H7 (cell line): ENCODE results near the gene RHBDF2. TPM values are rescaled to one million over a fixed set of nuclear protein-coding genes. Genes with fewer than 3 reads are reported as not detected.
A peak's percentile ranks its signal among the peaks of the same experiment; 100 is the strongest.

ENCODE experiments used
- DNase-seq: peaks from one replicate; pipeline ENCODE4 v3.0.0; 2012
- H3K27me3 ChIP-seq: 2 replicates; pipeline ENCODE4 v1.6.0; 2011; ENCODE audit warnings: mild to moderate bottlenecking, low read length; ENCODE audit not compliant: control insufficient read depth, insufficient read depth
- H3K36me3 ChIP-seq: replicated peaks from 2 replicates; pipeline ENCODE4 v1.5.1; 2011; ENCODE audit warnings: low read length; ENCODE audit not compliant: control insufficient read depth, insufficient read depth
- H3K4me3 ChIP-seq: 2 replicates; pipeline ENCODE4 v1.5.1; 2011; ENCODE audit warnings: low read depth, mild to moderate bottlenecking, control low read depth, low read length, moderate library complexity; ENCODE audit not compliant: insufficient read depth
- total RNA-seq: library from RNA; depleted of rRNA; stranded (reverse); fragments of >200 nt; shearing (Covaris generic); gene quantifications from 2 replicates; pipeline ENCODE4 v1.2.3, GENCODE V29; 2014; rRNA removed

Gene RHBDF2
- total RNA-seq, 1 experiment from 2014 or later, result 23.0 TPM

DNA sequence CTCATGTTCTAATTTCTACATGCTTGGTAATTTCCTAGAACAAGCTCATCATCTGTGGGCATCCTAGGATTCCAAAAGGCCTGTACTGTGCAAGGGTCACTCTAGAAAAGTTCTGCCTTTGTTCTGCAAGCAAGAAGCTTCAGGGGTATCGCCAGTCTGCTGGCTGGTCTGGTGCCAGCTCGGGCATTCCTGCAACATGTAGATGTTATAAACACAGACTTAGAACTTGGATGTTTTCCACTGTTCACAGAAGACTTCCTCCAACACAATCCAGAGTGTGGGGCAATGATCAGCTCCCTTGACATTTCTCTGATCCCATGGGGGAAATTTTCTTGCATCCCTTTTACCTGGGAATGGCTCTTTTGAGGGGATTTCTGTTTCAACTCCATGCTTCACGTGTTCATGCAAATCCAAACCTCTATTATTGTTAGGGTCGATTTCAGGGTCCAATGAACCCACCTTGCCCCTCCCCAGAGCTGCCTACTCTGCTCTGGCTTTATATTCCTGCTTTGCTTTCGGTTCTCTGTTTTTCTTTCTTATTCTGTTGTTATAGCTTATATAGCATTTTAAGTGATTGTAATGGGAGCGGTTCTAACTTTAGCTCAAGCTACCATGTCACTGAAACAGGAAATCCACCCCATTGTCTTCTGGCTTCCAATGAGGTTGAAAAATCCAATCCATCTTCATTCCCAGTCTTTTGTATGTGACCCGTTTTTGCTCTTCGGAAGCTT is 73.6 kb downstream of the RHBDF2 start:
- no peak overlapping the region for H3K4me3 ChIP-seq
- H3K27me3 ChIP-seq, result no peaks in the 10 kb centered on the region
- H3K36me3 ChIP-seq, result no peaks in the 10 kb centered on the region
- no peak for DNase-seq

DNA sequence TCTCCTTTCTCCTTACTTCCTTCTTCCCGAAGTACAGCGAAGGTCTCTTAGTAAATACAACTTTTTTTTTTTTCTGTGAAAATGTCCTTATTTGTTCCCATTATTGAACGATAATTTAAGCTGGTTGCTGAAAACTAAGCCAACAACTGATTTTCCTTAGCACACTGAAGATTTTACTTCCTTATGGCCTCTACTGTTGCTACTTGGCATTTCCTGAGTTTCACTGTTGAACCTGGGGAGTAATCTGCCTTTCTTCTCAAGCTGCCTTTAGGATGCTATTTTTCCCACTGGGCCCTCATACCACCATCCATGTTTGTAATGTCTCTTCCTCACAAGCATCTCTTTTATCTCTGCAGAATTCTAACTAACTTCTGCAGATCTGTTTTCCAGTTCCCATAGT is 74.4 kb downstream of the RHBDF2 start:
- H3K36me3 ChIP-seq, result no peaks in the 10 kb centered on the region
- no peak for DNase-seq
- no peaks in the 10 kb centered on the region for H3K27me3 ChIP-seq
- no peak overlapping the region for H3K4me3 ChIP-seq

DNA sequence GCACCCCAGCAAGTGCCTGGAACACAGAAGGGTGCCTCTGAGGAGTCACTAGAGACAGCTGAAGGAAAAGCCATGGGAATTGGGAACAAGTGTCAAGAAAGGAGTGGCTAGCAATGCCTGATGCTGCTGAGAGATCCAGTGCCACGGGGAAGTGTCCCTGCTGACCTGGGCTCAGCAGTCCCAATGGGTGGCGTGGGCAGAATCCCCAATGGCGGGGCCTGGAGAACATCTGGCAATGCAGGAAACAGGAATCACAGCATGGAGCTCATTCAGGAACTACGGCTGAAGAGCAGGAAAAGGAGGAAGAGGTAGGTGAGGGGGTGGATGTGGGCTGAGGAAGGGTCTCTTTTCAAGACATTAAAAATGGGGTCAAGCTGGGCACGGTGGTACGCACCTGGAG is 78.4 kb downstream of the RHBDF2 start:
- no peaks in the 10 kb centered on the region for H3K27me3 ChIP-seq
- H3K36me3 ChIP-seq, result no peaks in the 10 kb centered on the region
- no peak for DNase-seq
- H3K4me3 ChIP-seq, result no peak overlapping the region

GRCh38 chr17:76422406-76422805 is 78.8 kb downstream of the RHBDF2 start:
- no peaks in the 10 kb centered on the region for H3K27me3 ChIP-seq
- H3K4me3 ChIP-seq, result no peak overlapping the region
- no peak for DNase-seq

DNA sequence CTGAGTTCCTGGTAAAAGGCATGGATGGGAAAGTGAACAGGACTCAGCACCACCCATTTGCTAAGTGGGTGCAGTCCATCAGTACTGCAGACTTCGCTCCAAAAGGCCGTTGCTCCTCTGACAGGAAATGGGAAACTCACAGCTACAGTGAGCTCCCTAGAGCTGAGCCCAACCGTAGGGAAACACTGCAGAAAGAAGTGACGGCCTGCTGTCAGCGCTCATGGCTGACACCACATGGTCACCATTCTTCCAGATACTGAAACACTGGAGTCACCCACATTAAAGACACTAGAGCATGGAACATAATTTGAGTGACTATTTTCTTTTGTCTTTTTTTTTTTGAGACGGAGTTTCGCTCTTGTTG is 80.2 kb downstream of the RHBDF2 start:
- peak; percentile 60 for DNase-seq

More at GRCh38 chr17:76422406-76422805, 78.8 kb downstream of the RHBDF2 start:
- H3K36me3 ChIP-seq, result peaks cover 1% of the 10 kb centered on the region; the same call in 1 of the 2 replicates

More for the DNA sequence above, 80.2 kb downstream of the RHBDF2 start:
- peaks cover 1% of the 10 kb centered on the region; the same call in 1 of the 2 replicates for H3K36me3 ChIP-seq
- no peaks in the 10 kb centered on the region for H3K27me3 ChIP-seq
- H3K4me3 ChIP-seq, result no peak overlapping the region

Other genes with a start within 250 kb of the RHBDF2 start
- 21.3 and 24.8 TPM in 2 replicates for gene UBALD2, start 236.1 kb downstream of the RHBDF2 start, total RNA-seq
- gene QRICH2, start 193.1 kb downstream of the RHBDF2 start, total RNA-seq, result 0.70 and 1.1 TPM in 2 replicates
- gene PRPSAP1, start 147.5 kb downstream of the RHBDF2 start, total RNA-seq, result 51.9 and 56.8 TPM in 2 replicates
- 1.9 and 4.8 TPM in 2 replicates for gene SPHK1, start 116.8 kb downstream of the RHBDF2 start, total RNA-seq
- 52.2 and 58.7 TPM in 2 replicates for gene UBE2O, start 48.3 kb downstream of the RHBDF2 start, total RNA-seq
- gene AANAT, start 33.8 kb downstream of the RHBDF2 start, total RNA-seq, result 0.17 TPM in 1 of 2 replicates, not detected in the other
- 1.4 and 3.5 TPM in 2 replicates for gene CYGB, start 36.3 kb upstream of the RHBDF2 start, total RNA-seq
- 0.70 and 0.83 TPM in 2 replicates for gene PRCD, start 38.6 kb upstream of the RHBDF2 start, total RNA-seq
- 1.7 and 2.4 TPM in 2 replicates for gene ST6GALNAC2, start 84.4 kb upstream of the RHBDF2 start, total RNA-seq
- not detected in 2 replicates for gene ST6GALNAC1, start 142.3 kb upstream of the RHBDF2 start, total RNA-seq
- gene MXRA7, start 209.5 kb upstream of the RHBDF2 start, total RNA-seq, result 38.2 and 59.3 TPM in 2 replicates
- gene JMJD6, start 225.2 kb upstream of the RHBDF2 start, total RNA-seq, result 16.5 and 16.8 TPM in 2 replicates
- 50.0 and 54.4 TPM in 2 replicates for gene METTL23, start 225.4 kb upstream of the RHBDF2 start, total RNA-seq
- gene SRSF2, start 235.9 kb upstream of the RHBDF2 start, total RNA-seq, result 327 and 489 TPM in 2 replicates
- 11.1 and 16.5 TPM in 2 replicates for gene MFSD11, start 236.7 kb upstream of the RHBDF2 start, total RNA-seq